SK-N-SH (cell line): ENCODE data around the gene LIN7A. TPM values are rescaled to one million over a fixed set of nuclear protein-coding genes. Genes with fewer than 3 reads are reported as not detected.

ENCODE experiments used
- CTCF ChIA-PET: fragments of 300-600, 350-600 bp; formaldehyde crosslinking; extraction: SDS; loops from one replicate; lab custom pipeline; 2021; lab: Yijun Ruan, JAX
- POLR2A ChIA-PET: fragments of 350-600 bp; sonication (Branson Sonifier 250); formaldehyde crosslinking; extraction: SDS; loops from one replicate; lab custom pipeline; 2020; ENCODE audit warnings: antibody characterized with exemption, inconsistent platforms; lab: Yijun Ruan, JAX
- DNase-seq: peaks from one replicate; pipeline ENCODE4 v3.0.0; 2012
- H2AFZ ChIP-seq: fragments of 200-600 bp; sonication (generic); 2 replicates; pipeline ENCODE4 v1.8.1; 2016; ENCODE audit warnings: antibody characterized with exemption, mild to moderate bottlenecking, low read depth
- H3F3A ChIP-seq: fragments of 200-600 bp; sonication (generic); replicated peaks from 2 replicates; pipeline ENCODE3; 2016; ENCODE audit warnings: antibody characterized with exemption, mild to moderate bottlenecking; ENCODE audit not compliant: insufficient read depth
- H3K27ac ChIP-seq, 2 experiments: fragments of 200-500 bp in 1 of 2; fragments of 200-600 bp in 1 of 2; sonication (Bioruptor generic) in 1 of 2; sonication (generic), shearing (Covaris generic) in 1 of 2; 2 replicates each; pipeline versions ENCODE4 v1.5.1 to v1.6.1; 2014 to 2016; ENCODE audit warnings: low read depth in 2 of 2, inconsistent platforms in 1 of 2, low read length in 1 of 2, mild to moderate bottlenecking in 1 of 2, mixed read lengths in 1 of 2
- H3K27me3 ChIP-seq: fragments of 200-600 bp; sonication (generic), shearing (Covaris generic); 2 replicates; pipeline ENCODE4 v1.6.1; 2016; ENCODE audit warnings: mixed run types; ENCODE audit not compliant: insufficient read depth
- H3K36me3 ChIP-seq, 2 experiments: fragments of 200-500 bp in 1 of 2; fragments of 200-600 bp in 1 of 2; sonication (Bioruptor generic) in 1 of 2; sonication (generic) in 1 of 2; replicated peaks in 1 of 2; 2 replicates each; pipeline versions ENCODE3 to v1.5.1; 2014 to 2016; ENCODE audit warnings: low read length in 1 of 2, mild to moderate bottlenecking in 1 of 2; ENCODE audit not compliant: insufficient read depth in 2 of 2, control insufficient read depth in 1 of 2
- H3K4me1 ChIP-seq, 2 experiments: fragments of 200-500 bp in 1 of 2; fragments of 200-600 bp in 1 of 2; sonication (Bioruptor generic) in 1 of 2; sonication (generic), shearing (Covaris generic) in 1 of 2; 2 replicates each; pipeline versions ENCODE4 v1.5.1 to v1.6.1; 2014 to 2016; ENCODE audit warnings: low read depth in 1 of 2, low read length in 1 of 2, mixed run types in 1 of 2; ENCODE audit not compliant: insufficient read depth in 2 of 2, control insufficient read depth in 1 of 2
- H3K4me2 ChIP-seq: fragments of 200-600 bp; sonication (generic), shearing (Covaris generic); 2 replicates; pipeline ENCODE4 v1.6.1; 2017; ENCODE audit warnings: mixed run types
- H3K4me3 ChIP-seq, 2 experiments: fragments of 200-500 bp in 1 of 2; fragments of 200-600 bp in 1 of 2; sonication (Bioruptor generic) in 1 of 2; sonication (generic), shearing (Covaris generic) in 1 of 2; 2 replicates each; pipeline versions ENCODE4 v1.5.1 to v1.8.1; 2014 to 2016; ENCODE audit warnings: low read depth in 2 of 2, inconsistent platforms in 1 of 2, low read length in 1 of 2, mild to moderate bottlenecking in 1 of 2, mixed read lengths in 1 of 2, moderate library complexity in 1 of 2
- H3K79me2 ChIP-seq: fragments of 200-600 bp; sonication (generic); 2 replicates; pipeline ENCODE4 v1.8.1; 2017; ENCODE audit warnings: mild to moderate bottlenecking; ENCODE audit not compliant: insufficient read depth
- H3K9ac ChIP-seq: fragments of 200-600 bp; sonication (generic); 2 replicates; pipeline ENCODE4 v1.6.1; 2017; ENCODE audit warnings: mixed run types
- H3K9me2 ChIP-seq: fragments of 200-600 bp; sonication (generic); 2 replicates; pipeline ENCODE4 v1.6.1; 2017; ENCODE audit warnings: mixed run types
- H3K9me3 ChIP-seq: fragments of 200-600 bp; sonication (generic); 2 replicates; pipeline ENCODE4 v1.6.1; 2017; ENCODE audit warnings: mixed run types, mild to moderate bottlenecking, moderate library complexity
- H4K20me1 ChIP-seq: fragments of 200-600 bp; sonication (generic); 2 replicates; pipeline ENCODE4 v1.6.1; 2017; ENCODE audit warnings: mild to moderate bottlenecking, mixed run types; ENCODE audit not compliant: insufficient read depth
- ELF1 ChIP-seq: IDR thresholded peaks from 2 replicates; pipeline ENCODE4 v1.4.0; 2012
- EP300 ChIP-seq, 2 experiments: IDR thresholded peaks; 2 replicates each; pipeline versions ENCODE4 v1.4.0 to v1.6.1; 2012; ENCODE audit warnings: borderline replicate concordance in 1 of 2, low read depth in 1 of 2, low read length in 1 of 2
- EZH2phosphoT487 ChIP-seq: fragments of 200-600 bp; sonication (generic); IDR thresholded peaks from 2 replicates; pipeline ENCODE4 v1.6.1; 2017; ENCODE audit warnings: low read depth, mixed run types, mild to moderate bottlenecking, antibody characterized with exemption, moderate library complexity, borderline replicate concordance
- FOXJ3 ChIP-seq: sonication (generic); formaldehyde crosslinking; IDR thresholded peaks from 2 replicates; pipeline ENCODE4 v1.5.1; 2020; ENCODE audit warnings: mild to moderate bottlenecking, missing genetic modification reagents
- POLR2AphosphoS5 ChIP-seq: IDR thresholded peaks from 2 replicates; pipeline ENCODE4 v1.6.1; 2012; ENCODE audit warnings: low read depth, low read length
- RAD21 ChIP-seq: IDR thresholded peaks from 2 replicates; pipeline ENCODE4 v1.6.1; 2012; ENCODE audit warnings: mild to moderate bottlenecking, low read length
- RXRA ChIP-seq: IDR thresholded peaks from 2 replicates; pipeline ENCODE4 v1.4.0; 2012; ENCODE audit warnings: low read depth, mild to moderate bottlenecking, borderline replicate concordance
- SIN3A ChIP-seq: IDR thresholded peaks from 2 replicates; pipeline ENCODE4 v1.6.1; 2012; ENCODE audit warnings: low read depth, mild to moderate bottlenecking, low read length, moderate library complexity, borderline replicate concordance
- TEAD4 ChIP-seq: IDR thresholded peaks from 2 replicates; pipeline ENCODE4 v1.4.0; 2012; ENCODE audit warnings: mild to moderate bottlenecking, borderline replicate concordance; ENCODE audit not compliant: insufficient read depth
- WGBS: methylation state at CpG from one replicate; pipeline ENCODE4 v1.1.6; 2017; ENCODE audit warnings: low lambda C conversion rate; 5-methylcytosine and 5-hydroxymethylcytosine counted together
- polyA plus RNA-seq, 3 experiments: library from polyadenylated mRNA; depleted of rRNA; stranded (reverse); fragments of >200 nt; gene quantifications; 2 replicates each; pipeline ENCODE4 v1.2.3, GENCODE V29; 2012
- small RNA-seq, 7 experiments: library from RNA; depleted of rRNA; stranded (forward); fragments of <200 nt; gene quantifications; one replicate each; pipeline ENCODE3, GENCODE V24; 2012
- TF ChIP-seq, protein P1 (sequence below): IDR thresholded peaks from 2 replicates; pipeline ENCODE4 v1.4.0; 2012; ENCODE audit warnings: low read depth
- TF ChIP-seq, protein P2 (sequence below): IDR thresholded peaks from 2 replicates; pipeline ENCODE4; 2012
- TF ChIP-seq, protein P3 (sequence below): IDR thresholded peaks from 2 replicates; pipeline ENCODE4 v1.6.1; 2012; ENCODE audit warnings: mild to moderate bottlenecking, low read depth, low read length, moderate library complexity

LIN7A gene
- polyA plus RNA-seq, 1 of the 3 experiments (the other 2 are of a cell fraction): not detected

DNA sequence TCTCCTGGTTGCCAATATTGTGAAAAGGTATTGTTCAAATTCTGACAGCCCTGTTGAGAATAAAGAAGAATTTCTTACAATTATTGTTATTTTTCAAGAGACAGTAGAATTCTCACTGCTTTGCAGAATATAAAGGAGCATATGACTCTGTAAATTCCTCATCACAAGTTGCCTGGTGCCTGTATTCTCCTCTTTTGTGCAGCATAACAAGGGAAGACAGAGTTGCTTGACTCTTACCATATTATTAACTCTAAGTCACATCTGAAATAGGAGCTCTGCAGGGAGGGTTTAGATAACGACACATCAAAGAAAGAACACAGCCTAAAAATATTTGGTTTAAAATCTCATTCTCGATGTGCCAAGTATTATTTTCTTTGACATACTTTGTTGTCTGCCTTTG, 189.9 kb downstream of the LIN7A start:
- CTCF ChIA-PET: no interaction called here
- no peak for DNase-seq
- H3K36me3 ChIP-seq: no peaks in the 10 kb centered on the region

DNA sequence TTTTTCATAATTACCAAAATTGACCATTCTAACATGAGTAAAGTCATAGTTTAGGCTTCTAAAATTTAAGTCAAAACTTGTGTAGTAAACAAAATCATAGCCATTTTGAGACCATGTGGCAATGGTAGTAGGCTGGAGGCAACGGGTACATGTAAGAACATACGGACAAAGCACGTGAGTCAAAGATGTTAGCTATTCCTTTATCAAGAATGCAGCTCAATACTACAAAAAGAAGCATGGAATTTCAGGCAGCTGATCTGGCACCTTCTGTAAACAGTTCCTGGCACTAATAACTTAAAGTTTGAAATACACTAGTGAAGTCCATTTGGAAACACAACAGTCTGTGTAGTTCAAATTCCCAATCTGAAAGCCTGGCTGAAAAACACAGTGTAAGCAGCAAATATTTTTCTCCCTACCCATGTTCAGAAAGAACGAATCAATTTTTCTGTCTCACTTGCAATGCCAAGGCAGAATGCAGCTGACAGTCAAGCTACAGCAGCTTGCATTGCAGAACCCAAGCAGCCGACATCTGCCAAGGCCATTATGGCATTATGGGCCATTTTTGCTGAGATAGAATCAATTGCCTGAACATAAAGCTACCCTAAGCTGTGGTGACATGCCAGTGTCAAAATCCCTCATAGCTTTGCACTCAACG, 191.8 kb downstream of the LIN7A start:
- peaks cover 12% of the 10 kb centered on the region for H3K27me3 ChIP-seq
- CTCF ChIA-PET: interaction anchor here (0.8 to 1.9 kb wide), 2 partner anchors 12 to 17 kb away, joined by 4 to 5 read pairs; no protein-coding TSS in a partner anchor
- no peak overlapping the region for H3K4me3 ChIP-seq
- no peaks in the 10 kb centered on the region for H3K9me2 ChIP-seq
- POLR2A ChIA-PET: no interaction called here
- WGBS: 5% methylated on average over 6 of the region's 6 CpGs
- no peaks in the 10 kb centered on the region for H3F3A ChIP-seq
- H3K79me2 ChIP-seq: no peaks in the 10 kb centered on the region
- no peaks in the 10 kb centered on the region for H3K36me3 ChIP-seq
- H3K4me2 ChIP-seq: no peak overlapping the region
- H3K27ac ChIP-seq: no peak overlapping the region
- H3K4me1 ChIP-seq: no peaks in the 10 kb centered on the region
- no peak overlapping the region for H2AFZ ChIP-seq
- H4K20me1 ChIP-seq: no peaks in the 10 kb centered on the region
- no peak for TF ChIP-seq POLR2AphosphoS5
- TF ChIP-seq, protein P1, sequence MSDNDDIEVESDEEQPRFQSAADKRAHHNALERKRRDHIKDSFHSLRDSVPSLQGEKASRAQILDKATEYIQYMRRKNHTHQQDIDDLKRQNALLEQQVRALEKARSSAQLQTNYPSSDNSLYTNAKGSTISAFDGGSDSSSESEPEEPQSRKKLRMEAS: no peak
- no peak for TF ChIP-seq RAD21
- TF ChIP-seq, all 33 proteins: peak for 0
- no peak for DNase-seq
- H3K9ac ChIP-seq: no peak overlapping the region
- H3K9me3 ChIP-seq: no peaks in the 10 kb centered on the region

More for the DNA sequence above, 189.9 kb downstream of the LIN7A start:
- no peak overlapping the region for H2AFZ ChIP-seq
- H3K79me2 ChIP-seq: no peaks in the 10 kb centered on the region
- no peaks in the 10 kb centered on the region for H4K20me1 ChIP-seq
- no peak overlapping the region for H3K4me3 ChIP-seq
- no peaks in the 10 kb centered on the region for H3F3A ChIP-seq
- H3K27ac ChIP-seq: no peak overlapping the region
- TF ChIP-seq, protein P2, sequence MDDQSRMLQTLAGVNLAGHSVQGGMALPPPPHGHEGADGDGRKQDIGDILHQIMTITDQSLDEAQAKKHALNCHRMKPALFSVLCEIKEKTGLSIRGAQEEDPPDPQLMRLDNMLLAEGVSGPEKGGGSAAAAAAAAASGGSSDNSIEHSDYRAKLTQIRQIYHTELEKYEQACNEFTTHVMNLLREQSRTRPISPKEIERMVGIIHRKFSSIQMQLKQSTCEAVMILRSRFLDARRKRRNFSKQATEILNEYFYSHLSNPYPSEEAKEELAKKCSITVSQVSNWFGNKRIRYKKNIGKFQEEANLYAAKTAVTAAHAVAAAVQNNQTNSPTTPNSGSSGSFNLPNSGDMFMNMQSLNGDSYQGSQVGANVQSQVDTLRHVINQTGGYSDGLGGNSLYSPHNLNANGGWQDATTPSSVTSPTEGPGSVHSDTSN: no peak
- TF ChIP-seq ELF1: no peak
- TF ChIP-seq FOXJ3: no peak
- TF ChIP-seq TEAD4: no peak
- TF ChIP-seq SIN3A: no peak
- TF ChIP-seq RAD21: no peak
- TF ChIP-seq RXRA: no peak
- TF ChIP-seq, protein P3, sequence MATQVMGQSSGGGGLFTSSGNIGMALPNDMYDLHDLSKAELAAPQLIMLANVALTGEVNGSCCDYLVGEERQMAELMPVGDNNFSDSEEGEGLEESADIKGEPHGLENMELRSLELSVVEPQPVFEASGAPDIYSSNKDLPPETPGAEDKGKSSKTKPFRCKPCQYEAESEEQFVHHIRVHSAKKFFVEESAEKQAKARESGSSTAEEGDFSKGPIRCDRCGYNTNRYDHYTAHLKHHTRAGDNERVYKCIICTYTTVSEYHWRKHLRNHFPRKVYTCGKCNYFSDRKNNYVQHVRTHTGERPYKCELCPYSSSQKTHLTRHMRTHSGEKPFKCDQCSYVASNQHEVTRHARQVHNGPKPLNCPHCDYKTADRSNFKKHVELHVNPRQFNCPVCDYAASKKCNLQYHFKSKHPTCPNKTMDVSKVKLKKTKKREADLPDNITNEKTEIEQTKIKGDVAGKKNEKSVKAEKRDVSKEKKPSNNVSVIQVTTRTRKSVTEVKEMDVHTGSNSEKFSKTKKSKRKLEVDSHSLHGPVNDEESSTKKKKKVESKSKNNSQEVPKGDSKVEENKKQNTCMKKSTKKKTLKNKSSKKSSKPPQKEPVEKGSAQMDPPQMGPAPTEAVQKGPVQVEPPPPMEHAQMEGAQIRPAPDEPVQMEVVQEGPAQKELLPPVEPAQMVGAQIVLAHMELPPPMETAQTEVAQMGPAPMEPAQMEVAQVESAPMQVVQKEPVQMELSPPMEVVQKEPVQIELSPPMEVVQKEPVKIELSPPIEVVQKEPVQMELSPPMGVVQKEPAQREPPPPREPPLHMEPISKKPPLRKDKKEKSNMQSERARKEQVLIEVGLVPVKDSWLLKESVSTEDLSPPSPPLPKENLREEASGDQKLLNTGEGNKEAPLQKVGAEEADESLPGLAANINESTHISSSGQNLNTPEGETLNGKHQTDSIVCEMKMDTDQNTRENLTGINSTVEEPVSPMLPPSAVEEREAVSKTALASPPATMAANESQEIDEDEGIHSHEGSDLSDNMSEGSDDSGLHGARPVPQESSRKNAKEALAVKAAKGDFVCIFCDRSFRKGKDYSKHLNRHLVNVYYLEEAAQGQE: no peak
- TF ChIP-seq EZH2phosphoT487: no peak
- no peak for TF ChIP-seq EP300 (IDR thresholded peaks at IDR 0.05; ENCODE audit: borderline replicate concordance in 1 of 2, low read depth in 1 of 2, low read length in 1 of 2)
- no peaks in the 10 kb centered on the region for H3K4me1 ChIP-seq
- no peaks in the 10 kb centered on the region for H3K9me2 ChIP-seq
- H3K9ac ChIP-seq: no peak overlapping the region
- WGBS: 0% methylated on average over 2 of the region's 2 CpGs
- H3K27me3 ChIP-seq: peaks cover 8% of the 10 kb centered on the region; the same call in 1 of the 2 replicates
- H3K4me2 ChIP-seq: no peak overlapping the region
- POLR2A ChIA-PET: no interaction called here
- no peaks in the 10 kb centered on the region for H3K9me3 ChIP-seq

Small RNAs within 50 kb of the gene (small RNA-seq; reads per million reads assigned to genes)
- 0 reads per million in 7 experiments for gene MIR617
- gene MIR618: 0 reads per million in 7 experiments

Other genes with a start within 250 kb of the LIN7A start
- gene MYF6, start 230.3 kb downstream of the LIN7A start, polyA plus RNA-seq (2012; rRNA removed): not detected in 2 replicates
- not detected in 2 replicates for gene MYF5, start 221.0 kb downstream of the LIN7A start, polyA plus RNA-seq (2012; rRNA removed)
- gene ACSS3, start 140.1 kb upstream of the LIN7A start, polyA plus RNA-seq (2012; rRNA removed): 0.02 TPM in 1 of 2 replicates, not detected in the other